GM12874 (cell line): ENCODE results near the gene USP37.
A peak's percentile ranks its signal among the peaks of the same experiment; 100 is the strongest.

Experiments used
- TF ChIP-seq, protein P1 (sequence below): IDR thresholded peaks from 2 replicates; pipeline ENCODE4 v1.5.1; 2011; ENCODE audit warnings: low read depth, mild to moderate bottlenecking, control low read depth, low read length, moderate library complexity; ENCODE audit not compliant: insufficient read depth

The USP37 gene, protein sequence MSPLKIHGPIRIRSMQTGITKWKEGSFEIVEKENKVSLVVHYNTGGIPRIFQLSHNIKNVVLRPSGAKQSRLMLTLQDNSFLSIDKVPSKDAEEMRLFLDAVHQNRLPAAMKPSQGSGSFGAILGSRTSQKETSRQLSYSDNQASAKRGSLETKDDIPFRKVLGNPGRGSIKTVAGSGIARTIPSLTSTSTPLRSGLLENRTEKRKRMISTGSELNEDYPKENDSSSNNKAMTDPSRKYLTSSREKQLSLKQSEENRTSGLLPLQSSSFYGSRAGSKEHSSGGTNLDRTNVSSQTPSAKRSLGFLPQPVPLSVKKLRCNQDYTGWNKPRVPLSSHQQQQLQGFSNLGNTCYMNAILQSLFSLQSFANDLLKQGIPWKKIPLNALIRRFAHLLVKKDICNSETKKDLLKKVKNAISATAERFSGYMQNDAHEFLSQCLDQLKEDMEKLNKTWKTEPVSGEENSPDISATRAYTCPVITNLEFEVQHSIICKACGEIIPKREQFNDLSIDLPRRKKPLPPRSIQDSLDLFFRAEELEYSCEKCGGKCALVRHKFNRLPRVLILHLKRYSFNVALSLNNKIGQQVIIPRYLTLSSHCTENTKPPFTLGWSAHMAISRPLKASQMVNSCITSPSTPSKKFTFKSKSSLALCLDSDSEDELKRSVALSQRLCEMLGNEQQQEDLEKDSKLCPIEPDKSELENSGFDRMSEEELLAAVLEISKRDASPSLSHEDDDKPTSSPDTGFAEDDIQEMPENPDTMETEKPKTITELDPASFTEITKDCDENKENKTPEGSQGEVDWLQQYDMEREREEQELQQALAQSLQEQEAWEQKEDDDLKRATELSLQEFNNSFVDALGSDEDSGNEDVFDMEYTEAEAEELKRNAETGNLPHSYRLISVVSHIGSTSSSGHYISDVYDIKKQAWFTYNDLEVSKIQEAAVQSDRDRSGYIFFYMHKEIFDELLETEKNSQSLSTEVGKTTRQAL

DNA sequence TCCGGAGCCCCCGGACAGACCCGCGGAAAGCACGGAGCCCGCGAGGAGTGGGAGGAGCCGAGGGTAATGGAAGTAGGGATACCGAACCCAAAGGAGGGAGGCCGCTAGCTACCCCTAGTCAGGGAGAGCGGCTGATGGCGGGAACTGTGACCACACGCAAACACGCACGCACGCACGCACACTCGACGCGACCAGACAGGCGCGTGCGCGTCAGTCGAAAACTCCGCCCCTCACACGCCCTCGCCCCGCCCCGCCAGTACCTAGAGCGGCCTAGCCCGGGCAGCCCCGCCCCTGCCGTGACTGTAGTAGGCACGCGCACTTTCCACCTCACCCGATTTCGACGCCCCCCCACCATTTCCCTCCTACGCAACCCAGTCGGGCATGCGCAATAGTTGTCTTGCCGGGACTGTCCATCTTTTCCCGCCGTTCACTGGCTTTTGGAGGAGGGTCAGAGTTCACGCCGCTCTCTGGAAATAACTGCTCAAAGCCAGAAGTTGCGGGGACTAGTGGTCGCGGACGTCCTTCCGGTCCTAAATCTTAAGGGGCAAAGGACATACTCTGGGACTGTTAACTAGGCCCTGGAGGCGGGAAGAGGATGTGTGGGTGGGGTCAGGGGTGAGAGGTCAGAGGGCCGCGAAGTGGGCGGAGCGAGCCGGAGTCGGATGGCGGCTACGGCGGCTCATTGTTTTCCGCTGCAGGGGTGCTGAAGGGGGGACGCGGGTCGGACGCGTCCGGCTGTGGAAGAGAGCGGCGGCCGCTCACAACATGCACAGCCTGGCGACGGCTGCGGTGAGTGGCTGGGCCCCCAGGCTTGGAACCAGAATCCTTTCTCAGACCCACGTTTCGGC is at the start of gene USP37, which contains the start of gene CNOT9:
Gene USP37 (minus strand): TSS at position 162 of the 848 bp plus-strand sequence. CDS start 9,698 bp downstream, outside the sequence.
Gene CNOT9 (plus strand): TSS at position 650 of the 848 bp plus-strand sequence. CDS start 116 bp downstream, at position 766.
- TF ChIP-seq, protein P1, sequence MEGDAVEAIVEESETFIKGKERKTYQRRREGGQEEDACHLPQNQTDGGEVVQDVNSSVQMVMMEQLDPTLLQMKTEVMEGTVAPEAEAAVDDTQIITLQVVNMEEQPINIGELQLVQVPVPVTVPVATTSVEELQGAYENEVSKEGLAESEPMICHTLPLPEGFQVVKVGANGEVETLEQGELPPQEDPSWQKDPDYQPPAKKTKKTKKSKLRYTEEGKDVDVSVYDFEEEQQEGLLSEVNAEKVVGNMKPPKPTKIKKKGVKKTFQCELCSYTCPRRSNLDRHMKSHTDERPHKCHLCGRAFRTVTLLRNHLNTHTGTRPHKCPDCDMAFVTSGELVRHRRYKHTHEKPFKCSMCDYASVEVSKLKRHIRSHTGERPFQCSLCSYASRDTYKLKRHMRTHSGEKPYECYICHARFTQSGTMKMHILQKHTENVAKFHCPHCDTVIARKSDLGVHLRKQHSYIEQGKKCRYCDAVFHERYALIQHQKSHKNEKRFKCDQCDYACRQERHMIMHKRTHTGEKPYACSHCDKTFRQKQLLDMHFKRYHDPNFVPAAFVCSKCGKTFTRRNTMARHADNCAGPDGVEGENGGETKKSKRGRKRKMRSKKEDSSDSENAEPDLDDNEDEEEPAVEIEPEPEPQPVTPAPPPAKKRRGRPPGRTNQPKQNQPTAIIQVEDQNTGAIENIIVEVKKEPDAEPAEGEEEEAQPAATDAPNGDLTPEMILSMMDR = no peak

DNA sequence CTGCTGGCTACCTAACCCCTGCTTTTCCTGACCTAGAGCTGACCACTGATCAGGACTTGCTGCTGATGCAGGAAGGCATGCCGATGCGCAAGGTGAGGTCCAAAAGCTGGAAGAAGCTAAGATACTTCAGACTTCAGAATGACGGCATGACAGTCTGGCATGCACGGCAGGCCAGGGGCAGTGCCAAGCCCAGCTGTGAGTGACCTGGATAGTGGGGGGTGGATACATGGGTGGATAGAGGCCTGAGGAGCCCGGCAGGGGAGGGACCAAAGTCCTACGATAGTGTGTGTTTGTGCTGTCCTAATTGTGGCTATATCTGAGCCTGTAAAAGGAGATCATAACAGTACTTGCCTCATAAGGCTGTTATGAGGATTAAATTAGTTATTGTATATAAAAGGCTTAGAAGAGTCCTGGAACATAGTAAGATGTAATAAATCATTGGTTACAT is 47.7 kb upstream of the USP37 start:
- TF ChIP-seq, protein P1 = no peak

DNA sequence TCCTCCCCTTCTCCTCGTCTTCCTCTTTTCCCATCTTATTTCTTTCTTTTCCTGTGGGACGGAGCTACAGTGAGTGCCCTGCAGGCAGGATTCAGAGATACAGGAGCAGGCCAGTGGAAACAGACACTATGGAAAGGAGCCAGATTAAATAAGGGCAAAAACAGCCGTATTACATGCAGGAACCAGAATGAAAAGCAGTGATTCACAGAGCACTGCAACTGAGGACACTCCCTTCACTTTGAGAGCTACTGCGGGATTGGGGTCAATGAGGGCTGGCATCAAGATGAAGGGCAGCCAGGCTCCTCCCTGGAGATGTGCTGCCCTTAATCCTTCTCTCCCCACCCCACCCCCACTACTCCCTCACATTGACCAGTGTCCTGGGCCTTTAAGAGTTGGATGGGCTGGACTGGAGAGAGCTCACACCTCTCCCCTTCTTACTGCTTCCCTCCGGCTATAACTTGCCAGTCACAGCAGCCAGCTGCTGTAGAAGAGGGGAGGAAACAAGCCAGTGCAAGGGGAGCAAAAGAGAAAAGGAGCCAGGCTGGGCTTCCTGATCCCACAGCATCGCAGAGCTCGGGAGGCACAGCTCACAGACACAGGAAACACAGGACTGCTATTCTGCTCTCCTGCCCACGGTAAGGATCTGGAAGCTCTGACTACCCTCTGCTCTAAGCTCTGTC is 39.4 kb upstream of the USP37 start, which contains the start of gene PLCD4:
Gene PLCD4 (plus strand): TSS at position 464 of the 680 bp plus-strand sequence. CDS start 7,841 bp downstream, outside the sequence.
- TF ChIP-seq, protein P1 = no peak

DNA sequence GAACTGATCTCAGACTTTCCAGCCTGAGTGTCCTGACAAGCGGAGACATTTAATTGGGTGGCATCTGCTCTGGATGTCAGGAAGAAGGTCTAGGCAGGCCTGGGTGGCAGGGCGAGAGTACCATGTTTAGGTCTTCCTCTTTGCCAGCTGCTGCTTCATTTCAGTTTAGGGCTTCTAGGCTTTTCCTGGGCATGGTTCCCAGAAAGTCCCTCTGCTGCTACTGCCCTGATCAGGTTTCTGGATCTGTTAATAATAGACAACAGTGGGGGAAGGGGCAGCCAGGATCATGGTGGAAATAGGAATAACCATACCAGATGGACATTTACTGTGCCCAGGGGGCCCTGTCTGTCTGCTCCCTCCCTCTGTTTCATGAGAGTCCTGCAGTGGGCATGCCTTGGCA is 37.3 kb upstream of the USP37 start:
- TF ChIP-seq, protein P1 = no peak

DNA sequence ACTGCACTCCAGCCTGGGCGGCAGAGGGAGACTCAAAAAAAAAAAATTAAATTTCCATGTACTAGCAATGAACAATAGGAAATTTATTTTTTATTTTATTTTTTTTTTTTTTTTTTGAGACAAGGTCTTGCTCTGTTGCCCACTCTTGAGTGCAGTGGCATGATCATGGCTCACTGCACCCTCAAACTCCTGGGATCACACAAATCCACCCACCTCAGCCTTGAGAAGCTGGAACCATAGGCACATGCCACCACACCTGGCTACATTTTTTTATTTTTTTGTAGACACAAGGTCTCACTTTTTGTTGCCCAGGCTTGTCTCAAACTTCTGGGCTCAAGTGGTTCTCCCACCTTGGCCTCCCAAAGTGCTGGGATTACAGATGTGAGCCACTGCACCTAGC is 17.4 kb upstream of the USP37 start:
- TF ChIP-seq, protein P1 = no peak

DNA sequence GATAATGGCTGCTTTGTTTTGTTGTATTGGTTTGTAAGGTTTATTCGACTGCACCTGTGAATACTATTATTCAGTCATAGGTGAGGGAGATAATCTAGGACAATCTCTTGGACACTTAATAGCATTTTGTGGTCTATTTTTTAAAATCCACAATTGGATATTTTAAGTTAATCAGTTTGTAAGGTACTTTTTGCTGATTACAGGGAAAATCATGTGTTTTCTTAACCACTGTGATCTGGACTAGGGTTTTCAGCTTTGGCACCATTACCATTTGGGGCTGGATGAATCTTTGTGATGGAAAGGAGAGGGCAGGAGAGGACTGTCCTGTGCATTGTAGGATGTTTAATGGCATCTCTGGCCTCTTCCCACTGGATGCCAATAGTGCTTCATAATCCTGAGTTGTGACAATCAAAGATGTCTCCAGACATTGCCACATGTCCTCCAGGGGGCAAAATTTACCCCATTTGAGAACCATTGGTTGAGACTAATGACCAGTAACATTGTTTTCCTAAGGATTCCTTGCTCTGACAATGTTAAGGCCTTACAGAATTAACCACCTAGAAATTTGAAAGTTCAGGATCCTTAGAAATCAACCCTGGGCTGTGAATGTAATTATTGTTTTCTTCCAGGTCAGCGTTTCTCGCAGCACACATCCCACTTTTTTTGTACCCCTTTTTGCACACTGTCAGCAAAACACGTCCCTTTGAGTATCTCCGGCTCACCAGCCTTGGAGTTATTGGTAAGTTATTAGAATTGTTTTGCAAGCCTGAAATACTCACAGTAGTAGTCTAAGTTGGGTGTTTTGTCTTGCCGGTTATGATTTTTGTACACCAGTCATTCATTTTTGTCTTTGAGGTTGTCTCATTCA is 16.1 kb upstream of the USP37 start:
- TF ChIP-seq, protein P1 = 0 out of 2 replicates have a peak, but pooled peaks have one; percentile 4
